AG09309 (cell line): ENCODE results near the gene TSGA10.
"Not testable (repeated sequence)": the region's sequence is repeated elsewhere in the genome, so short reads cannot be mapped to it uniquely, and the experiment has no call there.

Experiments
- DNase-seq: peaks from one replicate; pipeline ENCODE4 v3.0.0-alpha.2; 2010; ENCODE audit warnings: low read depth
- H3K4me3 ChIP-seq: 2 replicates; pipeline ENCODE4 v1.5.1; 2011; ENCODE audit warnings: mild to moderate bottlenecking, low read depth, low read length, moderate library complexity; ENCODE audit not compliant: control insufficient read depth
- TF ChIP-seq, protein P1 (sequence below): IDR thresholded peaks from 2 replicates; pipeline ENCODE4 v1.5.1; 2011; ENCODE audit warnings: mild to moderate bottlenecking, low read depth, low read length, inconsistent platforms; ENCODE audit not compliant: insufficient read depth, control insufficient read depth; ENCODE audit errors: missing control alignments

The TSGA10 gene

DNA sequence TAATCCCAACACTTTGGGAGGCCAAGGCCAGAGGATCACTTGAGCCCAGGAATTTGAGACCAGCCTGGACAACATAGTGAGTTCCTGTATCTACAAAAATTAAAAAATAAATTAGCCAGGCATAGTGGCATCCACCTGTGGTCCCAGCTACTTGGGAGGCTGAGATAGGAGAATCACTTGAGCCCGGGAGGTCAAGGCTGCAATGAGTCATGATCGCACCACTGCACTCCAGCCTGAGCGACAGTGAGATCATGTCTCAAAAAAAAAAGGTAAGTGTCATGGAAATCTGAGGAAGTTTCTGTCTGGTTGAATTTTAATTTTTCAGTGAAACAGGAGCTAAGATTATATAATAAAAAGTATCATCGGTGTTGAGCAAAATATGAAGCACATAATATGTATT is 15.7 kb downstream of the TSGA10 start:
- TF ChIP-seq, protein P1, sequence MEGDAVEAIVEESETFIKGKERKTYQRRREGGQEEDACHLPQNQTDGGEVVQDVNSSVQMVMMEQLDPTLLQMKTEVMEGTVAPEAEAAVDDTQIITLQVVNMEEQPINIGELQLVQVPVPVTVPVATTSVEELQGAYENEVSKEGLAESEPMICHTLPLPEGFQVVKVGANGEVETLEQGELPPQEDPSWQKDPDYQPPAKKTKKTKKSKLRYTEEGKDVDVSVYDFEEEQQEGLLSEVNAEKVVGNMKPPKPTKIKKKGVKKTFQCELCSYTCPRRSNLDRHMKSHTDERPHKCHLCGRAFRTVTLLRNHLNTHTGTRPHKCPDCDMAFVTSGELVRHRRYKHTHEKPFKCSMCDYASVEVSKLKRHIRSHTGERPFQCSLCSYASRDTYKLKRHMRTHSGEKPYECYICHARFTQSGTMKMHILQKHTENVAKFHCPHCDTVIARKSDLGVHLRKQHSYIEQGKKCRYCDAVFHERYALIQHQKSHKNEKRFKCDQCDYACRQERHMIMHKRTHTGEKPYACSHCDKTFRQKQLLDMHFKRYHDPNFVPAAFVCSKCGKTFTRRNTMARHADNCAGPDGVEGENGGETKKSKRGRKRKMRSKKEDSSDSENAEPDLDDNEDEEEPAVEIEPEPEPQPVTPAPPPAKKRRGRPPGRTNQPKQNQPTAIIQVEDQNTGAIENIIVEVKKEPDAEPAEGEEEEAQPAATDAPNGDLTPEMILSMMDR = no peak
- H3K4me3 ChIP-seq = no peak overlapping the region
- DNase-seq = no peak

DNA sequence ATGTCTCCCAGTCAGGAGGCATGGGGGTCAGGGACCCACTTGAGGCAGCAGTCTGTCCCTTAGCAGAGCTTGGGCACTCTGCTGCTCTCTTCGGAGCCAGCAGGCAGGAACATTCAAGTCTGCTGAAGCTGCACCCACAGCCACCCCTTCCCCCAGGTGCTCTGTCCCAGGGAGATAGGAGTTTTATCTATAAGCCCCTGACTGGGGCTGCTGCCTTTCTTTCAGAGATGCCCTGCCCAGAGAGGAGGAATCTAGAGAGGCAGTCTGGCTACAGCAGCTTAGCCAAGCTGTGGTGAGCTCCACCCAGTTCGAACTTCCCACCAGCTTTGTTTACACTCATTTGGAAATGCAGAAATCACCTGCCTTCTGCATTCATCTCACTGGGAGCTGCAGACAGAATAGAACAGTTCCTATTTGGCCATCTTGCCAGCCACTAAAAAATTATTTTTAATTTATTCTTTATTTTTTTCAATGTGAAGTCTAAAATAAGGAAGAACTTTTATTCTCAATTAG is 19.6 kb downstream of the TSGA10 start:
- H3K4me3 ChIP-seq, DNase-seq: not testable (repeated sequence)

DNA sequence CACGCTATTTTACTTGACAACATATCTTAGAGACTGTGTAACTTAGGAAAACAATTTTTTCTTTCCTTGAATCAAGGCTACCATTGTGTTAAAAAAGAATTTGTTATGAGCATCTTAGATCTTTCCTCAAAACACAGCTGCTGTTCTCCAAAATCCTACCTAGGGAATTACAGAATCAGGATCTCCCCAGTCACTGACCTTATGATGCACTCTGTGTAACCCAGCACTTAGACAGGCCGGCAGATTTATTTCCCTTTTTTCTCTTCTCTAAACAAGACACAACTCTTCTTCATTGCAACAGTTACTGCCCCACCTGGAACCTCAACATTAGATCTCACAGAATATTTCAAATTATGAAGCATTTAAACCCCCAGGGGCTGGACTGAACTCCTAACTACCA is 26.8 kb downstream of the TSGA10 start:
- TF ChIP-seq, protein P1 = no peak
- H3K4me3 ChIP-seq = no peak overlapping the region
- DNase-seq = no peak

DNA sequence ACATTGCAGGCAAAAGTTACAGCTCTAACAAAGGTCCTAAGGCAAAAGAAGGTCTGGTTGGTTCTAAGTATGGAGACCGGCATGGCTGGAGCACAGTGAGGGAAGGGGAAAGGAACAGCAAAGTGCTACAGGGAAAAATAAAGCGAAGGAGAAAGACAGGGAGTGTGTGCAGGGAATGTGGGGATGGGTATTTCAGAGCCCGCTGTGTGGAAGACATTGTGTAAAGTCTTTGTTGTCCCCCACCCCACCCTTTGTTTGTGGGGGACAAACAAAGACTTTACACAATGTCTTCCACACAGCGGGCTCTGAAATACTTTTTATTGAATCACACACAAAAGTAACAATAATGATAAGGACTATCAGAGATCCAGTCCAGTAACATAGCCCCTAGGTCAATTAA is 42.1 kb downstream of the TSGA10 start:
- H3K4me3 ChIP-seq = no peak overlapping the region
- TF ChIP-seq, protein P1 = no peak
- no peak for DNase-seq

DNA sequence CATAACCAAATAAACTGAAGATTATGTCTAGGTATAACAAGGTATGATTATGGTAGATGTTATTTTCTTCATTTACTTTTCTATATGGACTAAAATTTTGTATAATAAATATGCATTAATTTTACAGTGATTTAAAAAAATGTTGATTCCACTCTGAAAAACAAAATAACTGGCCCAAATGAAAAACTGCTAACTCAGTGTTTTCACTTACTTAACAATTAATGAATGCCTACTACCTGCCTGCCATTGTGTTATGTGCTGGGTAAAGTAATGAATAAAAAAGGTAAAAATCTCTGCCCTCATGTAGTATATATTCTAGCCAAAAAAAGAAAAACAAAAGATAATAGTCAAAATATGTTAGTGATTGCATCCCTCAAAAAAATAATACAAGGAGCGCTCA is 42.8 kb downstream of the TSGA10 start:
- H3K4me3 ChIP-seq = no peak overlapping the region
- TF ChIP-seq, protein P1 = no peak
- DNase-seq = no peak

DNA sequence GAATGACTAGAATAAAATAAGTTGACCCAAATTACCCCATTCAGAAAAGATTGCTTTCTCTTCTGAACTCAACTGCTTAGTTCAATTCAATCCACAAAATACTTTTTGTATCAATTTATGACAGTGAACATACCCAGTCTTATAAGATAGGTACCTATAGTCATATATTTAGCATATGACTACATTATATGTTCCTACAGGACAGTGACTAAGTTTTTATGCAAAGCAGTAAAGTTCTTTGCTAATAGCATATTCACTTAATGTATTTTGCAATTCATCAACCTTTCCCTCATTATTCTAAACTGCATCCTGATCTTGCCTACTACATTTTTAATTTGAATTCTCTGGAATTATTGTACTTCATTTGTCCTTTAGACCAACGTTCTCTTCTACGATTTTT is 43.5 kb downstream of the TSGA10 start:
- TF ChIP-seq, protein P1 = no peak
- no peak overlapping the region for H3K4me3 ChIP-seq
- DNase-seq = no peak

DNA sequence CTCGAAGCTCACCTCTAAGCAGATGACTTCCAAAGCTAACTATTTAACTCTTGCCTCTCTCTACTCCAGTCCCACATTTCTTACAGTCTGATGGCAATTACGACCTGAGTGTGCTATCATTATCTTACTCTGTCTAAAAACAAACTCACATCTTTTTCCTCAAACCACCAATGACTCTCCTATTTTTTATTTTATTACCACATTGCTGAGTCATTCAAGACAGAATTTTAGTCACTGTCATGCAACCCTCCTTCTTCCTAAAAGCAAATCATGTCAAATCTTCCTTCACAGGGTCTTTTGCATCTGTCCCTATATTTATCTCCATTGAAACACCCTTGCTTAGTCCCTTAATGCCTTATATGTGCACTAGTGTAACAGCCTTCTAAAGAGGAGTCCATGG is 47.8 kb downstream of the TSGA10 start:
- DNase-seq = no peak
- TF ChIP-seq, protein P1 = no peak
- H3K4me3 ChIP-seq = no peak overlapping the region
